Measurements from ENCODE around the gene OXT.
"Not testable (repeated sequence)": the region's sequence is repeated elsewhere in the genome, so short reads cannot be mapped to it uniquely, and the experiment has no call there.

OXT gene

DNA sequence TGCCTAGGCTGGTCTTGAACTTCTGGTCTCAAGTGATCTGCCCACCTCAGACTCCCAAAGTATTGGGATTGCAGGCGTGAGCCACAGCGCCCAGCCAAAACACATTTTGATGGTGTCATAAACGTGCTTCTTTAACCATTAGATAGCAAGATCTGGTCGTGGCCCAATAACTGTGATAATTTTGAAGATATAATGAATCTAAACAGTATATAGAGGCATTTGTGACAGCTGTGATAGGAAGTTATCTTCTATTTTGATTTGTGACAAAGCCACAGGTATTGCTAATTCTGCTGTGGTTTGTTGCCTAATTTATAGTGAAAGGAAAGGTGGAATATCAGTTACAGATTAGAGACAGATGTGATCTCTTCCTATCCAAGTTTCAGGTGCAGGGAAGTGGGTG, 695 bp upstream of the OXT start:
- H3K36me3 Mint-ChIP-seq = peaks cover 1% of the 10 kb centered on the region
- H3K4me1 Mint-ChIP-seq = peaks cover 34% of the 10 kb centered on the region
- DNase-seq = no peak
- CTCF ChIA-PET = interaction anchor here (1.6 kb wide), 1 partner anchor 45 kb away, joined by 5 read pairs; no protein-coding TSS in a partner anchor
- no peaks in the 10 kb centered on the region for H3K9me3 Mint-ChIP-seq
- peaks cover 28% of the 10 kb centered on the region for H3K27me3 Mint-ChIP-seq
- H3K27ac Mint-ChIP-seq = peak overlapping the region; percentile 60
- peak overlapping the region; percentile 74 for H3K4me3 Mint-ChIP-seq

DNA sequence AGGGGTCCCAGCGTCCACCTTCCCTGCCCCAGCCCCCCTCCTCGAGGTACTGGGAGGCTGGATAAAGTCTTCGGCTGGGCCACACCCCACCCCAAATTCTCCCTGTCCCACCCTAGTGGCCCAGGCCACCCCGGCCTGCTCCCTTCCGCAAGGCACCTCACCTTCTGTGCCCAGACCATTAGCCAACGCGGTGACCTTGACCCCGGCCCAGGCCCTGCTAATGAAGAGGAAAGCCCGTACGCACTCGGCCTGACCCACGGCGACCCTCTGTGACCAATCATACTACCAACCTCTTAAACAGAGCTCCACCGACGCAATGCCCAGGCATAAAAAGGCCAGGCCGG, 182 bp upstream of the OXT start:
- Mint-ChIP-seq H3K9me3 (no peaks in the 10 kb centered on the region), H3K27me3 (peaks cover 33% of the 10 kb centered on the region), H3K4me3 (peak overlapping the region; percentile 74), H3K36me3 (peaks cover 1% of the 10 kb centered on the region), H3K4me1 (peaks cover 36% of the 10 kb centered on the region), H3K27ac (no peak overlapping the region)
- CTCF ChIA-PET = no interaction called here
- no peak for DNase-seq

DNA sequence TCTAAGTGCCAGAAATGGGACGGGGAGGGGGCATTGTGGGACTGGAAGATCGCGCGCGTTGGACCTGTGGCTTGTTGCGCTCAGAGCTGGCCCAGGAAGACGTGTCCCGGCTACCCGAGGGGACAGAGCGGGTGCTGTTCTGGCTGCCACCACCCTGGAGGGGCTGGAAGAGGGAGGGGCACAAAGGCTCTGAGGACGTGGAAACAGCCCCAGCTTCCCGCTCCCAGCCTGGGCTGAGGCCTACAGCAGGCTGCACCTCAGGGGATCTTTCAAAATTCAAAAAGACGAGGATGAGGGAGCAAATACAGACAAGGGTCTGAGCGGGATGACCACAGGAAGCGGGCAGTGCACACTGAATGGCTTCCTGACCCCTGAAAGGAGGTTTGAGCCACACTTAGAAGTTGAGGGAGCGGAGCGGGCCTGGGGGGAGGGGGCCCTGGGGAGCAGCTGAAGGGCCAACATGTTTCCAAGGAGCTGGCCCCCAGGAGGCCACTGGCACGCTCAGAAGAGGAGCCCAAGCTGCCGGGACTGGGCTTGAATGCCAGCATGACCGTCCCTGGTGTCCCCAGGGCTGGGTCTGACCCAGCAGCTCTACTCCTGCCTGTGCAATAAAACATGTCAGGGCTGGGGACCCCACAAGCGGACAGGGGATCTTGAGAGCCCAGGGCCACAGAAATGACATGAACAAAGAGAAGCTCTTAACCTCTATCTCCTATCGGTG, 1.3 kb downstream of the OXT start:
- Mint-ChIP-seq H3K36me3 (peaks cover 2% of the 10 kb centered on the region), H3K27me3 (peaks cover 35% of the 10 kb centered on the region), H3K4me3 (peak overlapping the region; percentile 75), H3K9me3 (peaks cover 1% of the 10 kb centered on the region), H3K4me1 (peaks cover 47% of the 10 kb centered on the region), H3K27ac (peak overlapping the region; percentile 45)
- DNase-seq = no peak
- CTCF ChIA-PET = interaction anchor here (0.5 to 1.3 kb wide), 3 partner anchors 16 to 549 kb away, joined by 3 to 4 read pairs (median 3); no protein-coding TSS in a partner anchor

DNA sequence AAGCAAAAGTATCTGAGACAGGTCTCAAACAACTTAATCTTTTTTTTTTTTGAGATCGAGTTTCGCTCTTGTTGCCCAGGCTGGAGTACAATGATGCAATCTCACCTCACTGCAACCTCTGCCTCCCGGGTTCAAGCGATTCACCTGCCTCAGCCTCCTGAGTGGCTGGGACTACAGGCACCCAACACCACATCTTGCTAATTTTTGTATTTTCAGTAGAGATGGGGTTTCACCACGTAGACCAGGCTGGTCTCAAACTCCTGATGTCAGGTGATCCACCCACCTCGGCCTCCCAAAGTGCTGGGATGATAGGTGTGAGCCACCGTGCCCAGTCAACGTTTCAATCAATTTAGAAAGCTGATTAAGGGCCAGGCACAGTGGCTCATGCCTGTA, 1.8 kb downstream of the OXT start:
- not testable (repeated sequence) for H3K36me3 Mint-ChIP-seq, DNase-seq, H3K27ac Mint-ChIP-seq, H3K4me3 Mint-ChIP-seq, H3K9me3 Mint-ChIP-seq
- Mint-ChIP-seq H3K4me1 (peaks cover 51% of the 10 kb centered on the region), H3K27me3 (peaks cover 38% of the 10 kb centered on the region)
- CTCF ChIA-PET = interaction anchor here (1.0 to 1.3 kb wide), 2 partner anchors 16 to 41 kb away, joined by 3 to 4 read pairs; no protein-coding TSS in a partner anchor

DNA sequence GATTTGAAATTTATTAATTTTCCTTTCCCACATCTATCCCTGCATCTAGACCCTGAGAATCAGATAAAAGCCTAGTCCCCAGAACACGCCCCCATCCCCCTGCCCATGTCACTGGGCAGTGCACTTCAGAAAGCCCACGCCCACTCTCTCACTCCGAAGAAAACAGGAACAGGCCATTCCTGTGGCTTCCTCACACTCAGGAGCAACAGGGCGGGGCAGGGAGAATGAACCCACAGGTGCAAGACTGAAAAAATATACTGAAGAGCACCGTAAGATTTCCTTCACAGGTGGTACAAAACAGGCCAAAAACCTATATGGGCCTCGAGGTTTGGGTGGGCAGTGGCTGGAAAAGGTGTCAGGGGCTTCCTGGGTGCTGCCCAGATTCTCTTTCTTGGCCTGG, 3.4 kb downstream of the OXT start:
- peaks cover 51% of the 10 kb centered on the region for H3K27me3 Mint-ChIP-seq
- H3K4me3 Mint-ChIP-seq = no peak overlapping the region
- H3K27ac Mint-ChIP-seq = no peak overlapping the region
- DNase-seq = no peak
- peaks cover 6% of the 10 kb centered on the region for H3K36me3 Mint-ChIP-seq
- peaks cover 50% of the 10 kb centered on the region for H3K4me1 Mint-ChIP-seq
- CTCF ChIA-PET = interaction anchor here (1.5 to 1.6 kb wide), 2 partner anchors 18 to 21 kb away, joined by 3 read pairs; no protein-coding TSS in a partner anchor
- H3K9me3 Mint-ChIP-seq = peaks cover 5% of the 10 kb centered on the region

DNA sequence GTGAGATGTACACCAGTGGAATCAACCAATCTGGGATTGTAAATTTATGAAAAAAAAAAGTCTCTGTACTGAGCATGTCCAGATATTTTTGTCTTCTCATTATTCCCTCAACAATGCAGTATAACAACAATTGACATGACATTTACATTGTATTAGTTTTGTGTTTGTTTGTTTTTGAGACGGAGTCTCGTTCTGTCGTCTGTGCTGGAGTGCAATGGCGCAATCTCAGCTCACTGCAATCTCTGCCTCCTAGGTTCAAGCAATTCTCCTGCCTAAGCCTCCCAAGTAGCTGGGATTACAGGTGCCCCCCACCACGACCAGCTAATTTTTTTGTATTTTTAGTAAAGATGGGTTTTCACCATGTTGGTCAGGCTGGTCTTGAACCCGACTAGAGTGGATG, 3.9 kb downstream of the OXT start:
- H3K36me3 Mint-ChIP-seq, H3K4me3 Mint-ChIP-seq, H3K27ac Mint-ChIP-seq, H3K9me3 Mint-ChIP-seq, DNase-seq: not testable (repeated sequence)
- Mint-ChIP-seq H3K4me1 (peaks cover 50% of the 10 kb centered on the region), H3K27me3 (peaks cover 56% of the 10 kb centered on the region)
- CTCF ChIA-PET = interaction anchor here (1.4 to 1.6 kb wide), 3 partner anchors 19 to 22 kb away, joined by 3 read pairs; no protein-coding TSS in a partner anchor

DNA sequence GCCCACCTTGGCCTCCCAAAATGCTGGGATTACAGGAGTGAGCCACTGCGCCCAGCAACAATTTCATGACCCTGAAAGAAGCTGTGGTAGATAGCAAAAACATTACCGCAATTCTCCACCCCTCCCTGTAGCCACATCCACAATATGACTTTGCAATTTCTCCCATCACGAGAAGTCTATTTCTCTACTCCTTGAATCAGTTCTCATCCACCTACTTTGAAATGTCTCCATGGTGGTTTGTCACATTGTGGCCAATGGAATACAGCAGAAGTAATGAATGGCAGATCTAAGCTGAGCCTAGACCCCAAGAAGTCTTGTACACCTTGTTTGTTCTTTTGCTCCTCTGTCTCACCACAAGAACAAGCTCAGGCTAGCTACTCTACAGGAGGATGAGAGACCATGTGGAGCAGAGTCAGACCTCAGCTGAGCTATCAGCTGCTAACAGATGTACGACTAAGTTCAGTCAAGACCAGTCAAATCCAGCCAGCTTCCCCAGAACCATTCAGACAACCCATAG, 6.3 kb downstream of the OXT start:
- peaks cover 5% of the 10 kb centered on the region for H3K36me3 Mint-ChIP-seq
- peak overlapping the region; percentile 6 for H3K4me3 Mint-ChIP-seq
- H3K9me3 Mint-ChIP-seq = peaks cover 5% of the 10 kb centered on the region
- H3K27me3 Mint-ChIP-seq = peaks cover 65% of the 10 kb centered on the region
- peaks cover 41% of the 10 kb centered on the region for H3K4me1 Mint-ChIP-seq
- peak; percentile 55 for DNase-seq
- peak overlapping the region; percentile 75 for H3K27ac Mint-ChIP-seq
- CTCF ChIA-PET = interaction anchor here (0.7 to 1.3 kb wide), 3 partner anchors 9 to 322 kb away, joined by 3 to 13 read pairs (median 4); no protein-coding TSS in a partner anchor

DNA sequence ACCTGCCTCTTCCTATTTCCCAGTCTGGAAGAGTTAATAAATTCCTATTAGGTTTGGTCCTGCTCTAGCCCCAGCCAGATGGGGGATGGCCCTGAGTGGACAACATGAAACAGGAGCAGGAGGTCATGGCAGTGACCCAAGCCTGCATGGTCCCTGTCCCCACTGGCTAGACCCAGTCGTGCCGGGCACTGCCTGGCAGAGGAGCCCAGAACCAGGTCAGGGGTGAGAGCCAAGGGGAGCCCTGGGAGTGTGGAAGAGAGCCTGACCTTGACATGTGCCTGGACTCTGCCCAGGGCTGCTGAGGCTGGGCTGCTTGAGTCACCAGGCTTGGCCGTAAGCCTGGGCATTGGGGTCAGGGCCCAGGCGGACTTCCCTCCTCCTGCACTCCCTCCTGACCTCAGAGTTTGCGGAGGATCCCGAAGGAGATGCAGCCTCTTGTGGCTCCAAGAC, 9.5 kb downstream of the OXT start:
- Mint-ChIP-seq H3K4me3 (no peak overlapping the region), H3K9me3 (peaks cover 5% of the 10 kb centered on the region), H3K27ac (no peak overlapping the region), H3K4me1 (peaks cover 27% of the 10 kb centered on the region), H3K27me3 (peaks cover 81% of the 10 kb centered on the region), H3K36me3 (peaks cover 5% of the 10 kb centered on the region)
- DNase-seq = no peak
- CTCF ChIA-PET = no interaction called here

DNA sequence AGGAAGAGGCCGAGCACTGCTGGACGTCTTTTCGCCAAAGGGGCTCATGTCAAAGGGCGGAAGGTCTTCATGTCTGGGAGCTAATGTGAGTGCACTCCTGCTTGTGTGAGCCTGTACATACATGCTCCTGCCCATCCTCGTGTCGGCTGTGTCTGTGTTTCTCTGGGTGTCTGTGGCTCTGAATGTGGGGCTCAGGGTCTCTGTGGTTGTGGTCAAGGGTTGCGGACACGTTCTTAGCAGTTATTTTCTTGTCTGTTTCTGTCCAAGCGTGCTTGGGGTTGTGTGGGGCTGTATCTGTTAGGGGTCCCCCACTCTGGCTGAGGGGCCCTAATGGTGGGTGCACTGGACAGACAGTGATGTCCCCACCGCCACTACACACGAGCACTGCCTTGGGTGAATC, 10.2 kb downstream of the OXT start:
- CTCF ChIA-PET = no interaction called here
- peaks cover 26% of the 10 kb centered on the region for H3K4me1 Mint-ChIP-seq
- H3K4me3 Mint-ChIP-seq = no peak overlapping the region
- no peak overlapping the region for H3K27ac Mint-ChIP-seq
- peaks cover 5% of the 10 kb centered on the region for H3K9me3 Mint-ChIP-seq
- H3K27me3 Mint-ChIP-seq = peaks cover 79% of the 10 kb centered on the region
- no peak for DNase-seq
- H3K36me3 Mint-ChIP-seq = peaks cover 5% of the 10 kb centered on the region

DNA sequence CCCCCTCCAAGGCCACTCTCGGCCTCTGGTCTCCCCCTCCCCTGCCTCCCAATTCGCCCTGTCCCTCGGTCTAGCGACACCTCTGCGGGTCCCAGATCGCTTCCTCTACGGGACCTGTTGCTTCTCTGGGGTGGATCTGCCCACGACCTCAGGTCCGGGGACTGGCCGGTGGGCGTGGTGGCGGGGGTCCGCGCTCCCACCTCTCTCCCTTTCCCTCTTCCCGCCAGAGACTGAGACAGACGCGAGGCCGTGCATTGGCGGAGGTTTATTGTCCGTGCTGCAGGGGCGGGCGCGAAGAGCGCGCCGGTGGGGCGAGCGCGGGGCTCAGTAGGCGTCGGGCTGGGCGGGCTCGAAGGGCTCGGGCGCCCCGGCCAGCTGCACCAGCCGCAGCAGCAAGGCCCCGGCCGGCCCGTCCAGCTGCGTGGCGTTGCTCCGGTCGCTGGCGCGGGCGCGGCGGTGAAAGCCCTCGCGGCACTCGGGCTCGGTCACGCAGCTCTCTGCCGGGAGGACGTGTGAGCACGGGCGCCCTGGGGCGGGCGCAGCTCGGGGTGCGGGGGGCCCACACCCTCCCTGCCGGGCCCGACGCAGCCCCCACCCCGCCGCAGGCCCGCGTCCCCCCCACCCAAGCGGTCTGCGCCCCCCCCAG, 11.0 kb downstream of the OXT start:
- Mint-ChIP-seq H3K4me3 (peak overlapping the region; percentile 62), H3K27ac (no peak overlapping the region), H3K4me1 (peaks cover 18% of the 10 kb centered on the region), H3K27me3 (peaks cover 79% of the 10 kb centered on the region), H3K9me3 (peaks cover 5% of the 10 kb centered on the region), H3K36me3 (peaks cover 5% of the 10 kb centered on the region)
- DNase-seq = no peak
- CTCF ChIA-PET = no interaction called here

DNA sequence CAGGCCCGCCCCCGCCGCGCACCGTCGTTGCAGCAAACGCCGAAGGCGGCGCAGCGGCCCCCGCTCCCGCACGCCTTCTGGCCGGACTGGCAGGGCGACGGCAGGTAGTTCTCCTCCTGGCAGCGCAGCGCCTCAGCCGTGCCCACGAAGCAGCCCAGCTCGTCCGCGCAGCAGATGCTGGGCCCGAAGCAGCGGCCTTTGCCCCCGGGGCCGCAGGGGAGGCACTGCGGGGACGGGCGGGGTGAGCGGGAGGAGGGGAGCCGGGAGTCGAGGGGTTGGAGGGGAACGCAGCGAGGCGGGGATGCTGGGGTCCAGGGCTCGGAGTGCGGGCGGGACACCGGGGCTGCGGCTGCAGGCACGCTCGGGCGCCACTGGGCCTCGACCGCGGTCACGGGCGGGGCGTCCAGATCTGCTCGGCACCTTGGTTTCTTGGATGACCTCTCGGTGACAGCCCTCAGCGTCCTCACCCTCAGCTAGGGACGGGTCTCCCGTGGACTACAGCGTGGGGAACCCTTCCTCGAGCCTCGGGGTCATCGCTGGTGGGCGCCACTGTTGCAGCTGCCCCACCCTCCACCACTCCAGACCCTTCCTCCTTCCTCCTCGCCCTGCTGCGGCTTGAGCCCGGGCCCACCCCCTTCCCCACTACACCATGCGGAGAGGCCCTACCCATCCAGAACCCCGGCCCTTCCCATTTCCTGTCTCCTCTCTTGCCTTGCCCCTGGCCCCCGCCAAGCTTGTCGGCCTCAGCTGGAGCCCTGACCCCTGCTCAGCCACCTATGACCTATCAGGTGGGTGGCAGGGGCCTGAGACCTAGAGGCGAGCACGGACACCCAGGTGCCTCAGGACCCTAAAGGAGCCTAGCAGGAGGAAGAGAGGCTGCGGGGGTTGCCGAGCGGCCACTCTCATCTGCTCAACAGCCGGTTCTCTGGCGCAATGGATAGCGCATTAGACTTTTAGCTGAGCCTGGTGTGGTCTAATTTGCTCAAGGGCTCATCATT, 11.8 kb downstream of the OXT start:
- peaks cover 11% of the 10 kb centered on the region for H3K4me1 Mint-ChIP-seq

DNA sequence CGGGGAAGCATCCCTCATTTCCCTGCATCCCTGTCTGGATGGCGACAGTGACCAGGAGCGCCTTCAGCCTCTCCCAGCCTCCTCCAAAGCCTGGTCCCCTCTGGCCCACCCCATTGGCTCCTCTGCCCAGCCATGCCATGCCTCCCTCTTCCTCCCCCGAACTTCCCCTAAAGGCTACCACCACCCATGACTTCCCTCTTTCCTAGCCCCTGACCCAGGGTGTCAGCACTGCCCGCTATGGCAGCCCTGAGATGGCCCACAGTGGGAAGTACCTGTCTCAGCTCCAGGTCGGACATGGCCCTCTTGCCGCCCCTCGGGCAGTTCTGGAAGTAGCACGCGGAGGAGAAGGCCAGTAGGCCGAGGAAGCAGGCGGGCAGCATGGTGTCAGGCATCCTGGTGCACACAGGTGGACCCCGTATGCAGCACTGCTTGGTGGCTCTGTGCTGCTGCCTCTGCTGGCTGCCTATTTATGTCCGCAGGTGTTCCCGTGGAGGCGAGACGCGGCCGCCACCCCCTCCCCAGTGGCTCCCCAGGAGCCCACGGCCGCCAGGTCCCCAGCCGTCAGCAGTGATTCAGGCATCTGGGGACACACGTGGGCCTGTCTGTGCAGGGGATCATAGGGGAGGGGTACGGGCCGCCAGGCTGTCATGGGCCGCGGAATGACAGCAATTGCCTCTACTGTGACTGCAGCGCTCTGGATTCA, 13.0 kb downstream of the OXT start, which contains the start of gene AVP:
Gene AVP, minus strand, starts transcription at position 442 of the 703 bp plus-strand sequence. Its CDS starts 50 bp downstream, at position 392.
- peaks cover 81% of the 10 kb centered on the region for H3K27me3 Mint-ChIP-seq
- no peak within 1 kb of the TSS for H3K27ac Mint-ChIP-seq
- no peak within 1 kb of the TSS for H3K4me3 Mint-ChIP-seq
- CTCF ChIA-PET = no interaction called here
- no peaks in the 10 kb centered on the region for H3K9me3 Mint-ChIP-seq
- peaks cover 10% of the 10 kb centered on the region for H3K4me1 Mint-ChIP-seq
- H3K36me3 Mint-ChIP-seq = no peaks in the 10 kb centered on the region
- no peak for DNase-seq

More for the DNA sequence above, 11.8 kb downstream of the OXT start:
- H3K36me3 Mint-ChIP-seq = no peaks in the 10 kb centered on the region
- DNase-seq = no peak
- H3K9me3 Mint-ChIP-seq = no peaks in the 10 kb centered on the region
- H3K4me3 Mint-ChIP-seq = no peak overlapping the region
- CTCF ChIA-PET = no interaction called here
- peaks cover 80% of the 10 kb centered on the region for H3K27me3 Mint-ChIP-seq
- no peak overlapping the region for H3K27ac Mint-ChIP-seq

DNA sequence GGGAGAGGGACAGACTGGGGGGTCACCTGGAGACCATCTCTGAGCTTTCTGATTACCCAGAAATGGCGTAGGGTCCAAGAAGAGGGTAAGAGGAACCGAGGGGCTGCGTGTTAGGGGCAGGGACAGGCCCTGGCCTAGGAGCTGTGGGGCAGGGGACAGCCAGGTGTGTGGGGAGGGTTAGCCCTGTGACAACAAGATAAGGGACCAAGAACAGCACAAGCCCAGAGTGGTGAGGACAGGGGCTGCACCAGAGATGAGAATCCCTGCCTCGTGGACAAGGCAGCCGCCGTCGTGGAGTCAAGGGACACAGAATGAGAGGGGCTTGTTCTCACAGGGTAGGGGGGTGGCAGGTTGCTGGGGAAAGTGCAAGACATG, 13.6 kb downstream of the OXT start:
- H3K9me3 Mint-ChIP-seq = no peaks in the 10 kb centered on the region
- H3K36me3 Mint-ChIP-seq = no peaks in the 10 kb centered on the region
- peaks cover 12% of the 10 kb centered on the region for H3K4me1 Mint-ChIP-seq
- CTCF ChIA-PET = no interaction called here
- DNase-seq = no peak
- no peak overlapping the region for H3K27ac Mint-ChIP-seq
- no peak overlapping the region for H3K4me3 Mint-ChIP-seq
- peaks cover 83% of the 10 kb centered on the region for H3K27me3 Mint-ChIP-seq

Measured in activated naive CD4-positive, alpha-beta T cell treated with anti-CD3 and anti-CD28 coated beads, Interleukin-2, amount 10 ng/mL, durations not matched to agents 7 days and 5 days (primary cell).